ENCODE measurements around the gene TRIP12.
"Not testable (repeated sequence)": the region's sequence is repeated elsewhere in the genome, so short reads cannot be mapped to it uniquely, and the experiment has no call there.

TRIP12 gene

DNA sequence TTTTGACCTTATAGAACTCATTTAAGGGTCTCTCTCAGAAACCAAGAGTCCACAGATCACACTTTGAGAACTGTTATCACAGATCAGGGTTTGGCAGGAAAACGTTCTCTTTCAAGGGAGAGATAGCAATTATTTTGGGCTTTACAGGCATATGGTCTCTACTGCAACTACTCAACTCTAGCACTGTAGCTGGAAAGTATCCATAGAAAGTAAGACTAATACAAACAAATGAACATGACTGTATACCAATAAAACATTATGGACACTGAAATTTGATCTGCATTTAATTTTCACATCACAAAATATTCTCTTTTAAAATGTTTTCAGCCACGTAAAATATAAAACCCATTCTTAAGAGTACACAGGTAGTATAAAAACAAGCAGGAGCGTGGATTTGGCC, 100.5 kb downstream of the TRIP12 start:
- DNase-seq = no peak

DNA sequence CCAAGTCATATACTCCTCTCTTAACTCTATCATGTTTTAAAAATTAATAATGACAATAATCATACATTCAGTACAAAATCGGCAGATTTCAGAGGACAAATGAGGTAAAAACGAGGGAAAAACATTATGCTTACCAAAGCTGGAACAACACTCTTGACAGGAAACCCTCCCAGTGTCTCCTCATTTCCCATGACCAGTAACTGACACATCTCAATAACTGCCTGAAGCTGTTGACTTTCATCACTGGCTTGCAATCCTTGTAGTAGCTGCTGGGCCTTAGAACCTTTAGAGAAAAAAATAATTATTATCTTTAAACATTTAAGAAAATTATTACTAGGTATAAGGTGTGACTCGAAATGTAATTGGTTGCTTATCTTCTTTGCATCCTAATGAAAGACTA, 103.6 kb downstream of the TRIP12 start:
- DNase-seq = no peak

DNA sequence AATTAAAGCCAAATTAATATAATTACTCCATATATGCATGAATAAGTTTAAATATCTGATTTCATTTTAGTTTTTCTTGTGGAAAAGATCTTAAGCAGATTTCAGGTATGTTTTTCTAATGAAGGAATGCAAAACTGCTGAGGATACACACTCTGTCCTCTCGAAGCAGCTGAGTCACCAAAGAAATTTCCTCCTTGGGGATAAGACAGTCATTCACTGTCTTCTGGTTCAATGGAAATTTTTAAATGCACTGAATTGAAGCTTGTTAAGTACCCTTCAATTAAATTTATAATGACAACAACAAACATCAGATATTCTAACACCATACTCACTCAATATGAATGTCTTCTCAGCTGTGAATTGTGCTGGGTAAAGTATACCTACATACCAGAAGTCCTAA, 106.0 kb downstream of the TRIP12 start:
- no peak for DNase-seq

DNA sequence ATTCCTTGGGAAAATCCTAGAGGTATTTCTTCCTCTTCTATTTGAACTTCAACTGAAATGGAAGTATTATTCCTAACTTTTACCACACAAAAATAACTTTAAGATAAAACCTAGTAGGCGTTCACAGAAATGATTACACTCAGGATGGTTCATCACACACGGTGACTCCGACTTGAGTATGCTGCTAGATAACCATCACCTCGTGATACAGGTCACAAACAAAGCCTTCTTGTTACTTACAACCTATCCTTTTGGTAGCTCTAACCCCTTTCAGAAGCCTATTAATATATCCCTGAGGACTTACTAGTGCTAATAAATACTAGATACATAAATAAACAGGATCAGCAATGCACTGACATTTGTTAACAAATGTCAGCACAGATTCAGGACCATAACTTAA, 106.5 kb downstream of the TRIP12 start:
- no peak for DNase-seq

DNA sequence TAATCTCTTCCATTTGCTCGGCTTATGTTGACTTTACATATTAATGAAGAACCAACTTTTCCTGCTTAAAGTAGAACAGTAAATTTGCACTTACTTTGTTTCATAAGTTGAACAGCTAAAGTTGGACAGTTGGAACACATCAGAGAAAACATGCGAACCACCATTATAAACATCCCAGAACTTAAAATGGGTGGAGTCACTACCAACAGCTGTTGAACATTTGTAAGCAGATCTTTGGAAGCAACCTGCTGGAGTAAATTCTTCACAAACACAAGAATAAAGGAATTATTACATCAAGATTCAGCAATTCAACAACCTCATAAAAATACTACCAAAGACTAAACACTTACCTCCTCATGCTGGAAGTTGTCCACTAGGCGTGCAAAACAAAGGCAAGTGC, 111.0 kb downstream of the TRIP12 start:
- no peak for DNase-seq

DNA sequence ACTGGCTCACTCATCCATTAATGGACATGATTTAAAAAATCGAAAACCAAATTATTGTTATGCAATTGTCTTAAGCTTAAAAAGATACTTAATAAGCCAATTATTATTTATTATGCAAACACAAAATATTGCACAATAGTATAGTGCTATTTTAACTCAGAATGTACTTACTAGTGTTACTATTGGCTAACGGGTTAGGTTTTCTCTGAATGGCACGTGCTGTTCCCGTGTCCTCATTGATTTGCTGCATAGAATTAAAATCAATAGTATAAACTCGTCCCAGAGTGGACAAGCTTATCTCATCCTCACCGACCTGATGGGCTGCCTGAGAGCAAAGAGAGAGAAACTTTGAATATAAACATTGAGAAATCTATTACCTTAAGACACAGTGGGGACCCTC, 116.2 kb downstream of the TRIP12 start:
- DNase-seq = no peak

DNA sequence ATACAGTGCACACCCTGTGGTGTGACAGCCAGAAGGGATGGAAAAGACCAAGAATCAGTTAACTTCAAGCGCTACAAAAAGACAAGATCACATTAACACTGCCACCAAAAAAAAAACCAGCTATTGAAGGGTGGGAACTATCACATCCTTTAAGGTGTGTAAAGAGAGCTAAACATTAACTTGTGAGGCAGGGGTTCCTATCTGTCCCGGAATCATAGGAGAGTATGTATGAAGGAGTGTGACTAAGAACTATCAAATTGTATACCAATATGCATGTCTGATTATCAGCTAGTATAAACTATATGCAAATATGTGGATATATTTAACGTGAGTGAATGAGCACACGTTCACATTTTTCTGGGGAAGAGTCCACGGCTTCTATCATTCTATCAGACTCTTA, 119.0 kb downstream of the TRIP12 start:
- DNase-seq = no peak

DNA sequence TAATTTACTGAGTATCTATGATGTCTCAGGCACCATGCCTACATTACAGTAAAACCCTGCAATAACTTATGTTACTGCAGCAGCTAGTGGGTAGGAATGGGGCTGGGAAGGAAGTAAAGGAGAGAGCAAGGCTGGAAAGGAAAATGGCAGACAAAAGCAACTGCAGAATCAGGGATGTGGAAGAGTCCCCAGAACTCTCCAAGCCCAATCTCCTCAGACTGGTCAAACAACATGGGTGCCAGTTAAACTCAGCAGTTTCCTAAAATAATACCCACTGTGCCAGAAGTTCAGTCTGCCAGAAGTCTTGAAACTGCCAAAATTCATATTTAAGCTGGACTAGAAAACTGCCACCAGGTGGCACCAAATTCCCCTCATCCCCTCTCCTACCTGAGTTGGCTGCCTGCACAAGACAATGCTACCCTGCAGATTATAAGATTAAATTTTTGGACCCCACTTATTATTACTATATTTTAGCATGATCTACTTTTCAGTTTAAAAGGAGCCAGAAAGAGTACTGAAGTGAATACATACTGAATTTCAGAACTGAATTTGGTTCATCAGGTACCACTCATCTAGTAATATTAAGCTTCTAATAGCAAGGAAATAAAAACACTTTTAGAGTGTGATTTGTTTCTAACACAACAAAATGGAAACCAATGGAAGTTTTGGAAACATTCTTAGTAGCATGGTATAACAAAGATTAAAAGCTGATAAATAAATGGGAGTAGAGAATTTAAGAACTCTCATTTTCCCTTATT, 120.6 kb downstream of the TRIP12 start:
- peak; percentile 44 for DNase-seq

DNA sequence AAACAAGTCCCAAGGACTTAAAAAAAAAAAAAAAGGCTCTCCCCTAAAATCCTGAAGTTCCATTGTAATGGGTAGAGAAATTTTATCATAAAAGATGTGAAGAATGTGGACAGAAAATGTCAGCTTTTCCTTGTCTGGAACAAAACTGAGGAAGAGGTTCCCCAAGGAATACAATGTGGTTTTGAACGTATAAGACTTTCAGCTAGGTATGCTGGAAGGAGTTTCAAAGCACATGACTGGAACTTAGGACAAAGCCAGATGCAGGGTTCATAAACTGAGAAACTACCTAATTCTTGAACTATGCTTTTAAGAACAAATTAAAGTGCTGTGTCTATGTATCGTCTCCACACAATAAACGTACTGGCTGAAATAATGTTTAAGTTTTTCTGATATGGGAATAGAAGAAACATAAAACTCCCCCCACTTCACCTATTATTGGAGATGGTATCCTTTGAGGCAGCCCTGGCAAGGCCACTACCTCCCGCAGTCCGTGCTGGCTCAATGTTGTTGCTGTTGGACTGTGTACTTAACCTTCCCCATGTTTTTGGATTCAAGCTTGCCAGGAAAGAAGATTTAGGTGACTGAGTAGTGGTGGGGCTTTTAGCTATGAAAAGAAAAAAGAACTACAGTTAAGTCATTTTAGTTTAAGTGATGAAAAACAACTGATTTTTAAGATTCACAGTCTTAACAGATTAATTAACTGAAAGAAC, 123.2 kb downstream of the TRIP12 start:
- DNase-seq = no peak

DNA sequence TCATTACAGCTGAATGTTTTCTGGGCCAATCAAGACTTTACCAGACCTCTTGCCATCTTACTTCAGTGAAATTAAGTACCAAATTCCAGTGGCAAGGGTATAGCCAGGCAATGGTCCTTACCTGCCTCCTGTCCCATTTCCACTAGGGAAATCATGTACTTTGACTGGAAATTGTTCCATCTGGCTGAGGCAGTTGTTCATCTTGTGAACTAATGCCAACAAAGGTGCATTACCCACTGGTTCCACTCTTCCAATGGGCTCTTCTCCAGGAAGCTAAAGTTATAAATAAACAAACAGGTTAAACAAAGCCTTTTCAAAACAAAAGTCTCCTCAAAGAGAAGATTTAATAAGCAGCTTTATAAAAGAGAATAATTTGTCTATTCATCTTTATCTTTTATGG, 126.8 kb downstream of the TRIP12 start:
- DNase-seq = no peak

DNA sequence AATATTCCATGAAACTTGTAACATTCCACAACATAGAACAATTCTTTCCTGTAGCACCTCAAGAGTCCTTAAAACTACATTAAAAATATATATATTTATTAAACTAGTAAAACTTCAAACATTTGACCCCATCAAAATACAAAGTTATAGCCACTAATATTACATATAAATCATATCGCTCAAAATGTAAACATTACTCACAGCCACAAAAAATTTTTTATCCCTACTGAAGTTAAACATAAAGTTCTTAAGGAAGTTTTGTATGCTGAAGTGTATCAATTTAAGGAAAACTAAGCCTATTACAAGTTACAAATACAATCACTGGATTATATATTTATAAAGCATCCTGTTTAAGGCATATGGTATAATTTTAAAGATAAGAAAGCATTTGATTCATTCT, 127.2 kb downstream of the TRIP12 start:
- no peak for DNase-seq

DNA sequence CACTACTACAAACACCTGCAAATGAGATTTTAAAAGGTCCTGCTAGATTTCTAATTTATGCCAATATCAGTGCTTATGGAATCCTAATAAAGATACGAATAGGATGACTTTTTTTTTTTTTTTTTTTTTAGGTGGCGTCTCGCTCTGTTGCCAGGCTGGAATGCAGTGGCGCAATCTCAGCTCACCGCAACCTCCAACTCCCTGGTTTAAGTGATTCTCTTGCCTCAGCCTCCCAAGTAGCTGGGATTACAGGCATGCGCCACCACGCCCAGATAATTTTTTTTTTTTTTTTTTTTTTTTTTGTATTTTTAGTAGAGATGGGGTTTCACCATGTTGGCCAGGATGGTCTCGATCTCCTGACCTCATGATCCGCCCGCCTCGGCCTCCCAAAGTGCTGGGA, 135.5 kb downstream of the TRIP12 start:
- not testable (repeated sequence) for DNase-seq

DNA sequence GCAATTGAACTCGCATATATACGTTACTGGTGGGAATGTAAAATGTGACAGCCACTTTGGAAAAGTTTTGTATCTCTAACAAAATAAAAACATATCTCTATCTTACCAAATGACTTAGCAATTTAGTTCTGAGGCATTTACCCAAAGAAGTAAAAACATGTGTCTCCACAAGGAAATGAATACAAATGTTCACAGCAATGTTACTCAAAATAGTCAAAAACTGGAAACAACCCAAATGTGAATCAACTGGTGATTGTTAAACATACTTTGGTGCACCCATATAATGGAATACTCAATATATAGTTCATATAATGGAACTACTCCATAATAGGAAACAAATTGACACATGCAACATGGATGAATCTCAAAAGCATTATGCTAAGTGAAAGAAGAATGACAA, 137.0 kb downstream of the TRIP12 start:
- no peak for DNase-seq

DNA sequence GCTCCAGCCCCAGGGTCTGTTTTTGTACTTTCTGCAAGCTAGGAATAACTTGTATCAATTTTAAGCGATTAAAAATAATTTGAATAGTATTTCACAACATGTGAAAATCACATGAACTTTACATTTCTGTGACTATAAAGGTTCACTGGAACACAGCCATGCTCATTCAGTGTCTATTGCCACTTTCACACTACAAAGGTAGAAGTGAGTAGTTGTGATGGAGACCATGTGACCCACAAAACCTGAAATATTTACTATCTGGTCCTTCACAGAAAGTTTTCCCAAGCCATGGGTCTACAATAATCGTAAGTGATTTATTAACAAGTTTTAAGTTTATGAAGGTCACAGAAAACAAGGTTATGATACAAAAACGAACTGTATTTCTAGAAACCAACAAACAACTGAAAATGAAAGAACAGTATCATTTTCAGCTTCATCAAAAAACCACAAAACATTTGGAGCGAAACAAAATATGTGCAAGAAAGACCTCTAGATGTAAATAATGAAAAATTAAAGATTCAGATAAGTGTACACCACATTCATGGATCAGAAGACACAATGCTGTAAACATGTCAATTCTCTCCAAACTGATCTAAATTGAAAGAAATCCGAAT, 138.6 kb downstream of the TRIP12 start:
- no peak for DNase-seq

DNA sequence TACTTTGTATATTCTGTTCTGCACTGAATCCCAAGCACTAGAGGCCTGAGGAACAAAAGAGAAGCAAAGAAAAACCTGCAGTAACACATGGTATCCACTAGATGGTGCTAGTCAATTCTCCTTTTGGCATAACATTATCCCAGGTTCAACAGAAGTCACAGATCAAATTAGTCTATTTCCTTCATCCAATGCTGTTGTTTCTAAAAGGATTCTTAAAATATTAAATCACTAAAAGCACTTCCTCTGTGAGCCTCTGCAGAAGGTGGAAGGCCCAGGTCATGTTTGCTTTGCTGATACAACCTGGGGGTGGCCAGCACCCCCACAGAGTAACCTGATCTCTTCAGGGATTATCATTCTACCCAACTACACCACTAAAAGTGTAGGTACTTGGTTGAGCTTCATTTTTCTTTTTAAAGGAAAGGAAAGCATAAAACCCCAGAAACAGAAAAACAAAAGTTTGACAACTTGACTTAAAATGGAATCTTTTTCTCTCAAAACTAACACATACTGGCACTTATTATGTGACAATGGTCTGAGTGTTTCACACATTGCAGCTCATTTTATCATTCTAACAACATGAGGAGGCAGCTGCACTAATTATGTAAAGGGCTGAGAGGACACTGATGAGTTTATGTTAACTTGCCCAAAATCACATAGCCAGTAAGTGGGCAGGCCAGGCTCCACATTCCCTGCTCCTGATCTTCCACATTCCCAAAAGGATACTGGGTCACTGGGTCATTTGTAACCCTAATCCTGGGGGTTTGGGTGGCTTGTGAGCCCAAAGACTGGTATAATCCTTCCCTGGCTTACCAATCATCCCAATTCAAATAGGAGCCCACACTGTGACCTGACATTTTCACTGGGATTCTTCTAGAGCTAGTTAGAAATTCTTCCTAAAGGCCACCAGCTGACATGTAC, 140.7 kb downstream of the TRIP12 start:
- peak; percentile 51 for DNase-seq

DNA sequence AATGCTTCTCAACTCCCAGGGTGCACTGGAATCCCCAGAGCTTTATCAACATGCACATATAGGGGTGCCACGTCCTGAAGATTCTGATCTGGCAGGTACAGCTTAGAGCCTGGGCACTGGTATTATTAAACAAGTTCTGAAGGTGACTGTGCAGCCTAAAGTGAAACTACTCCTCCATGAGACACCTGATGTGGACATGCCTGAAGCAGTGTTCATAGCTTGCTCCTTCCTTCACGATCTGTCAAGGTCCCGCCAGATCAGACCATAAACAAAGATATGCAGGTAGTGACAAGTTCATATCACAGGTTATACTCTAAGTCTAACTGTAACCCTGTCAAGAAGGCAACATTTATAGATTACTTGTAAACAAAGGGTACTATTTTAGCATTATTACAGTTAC, 142.2 kb downstream of the TRIP12 start:
- no peak for DNase-seq

DNA sequence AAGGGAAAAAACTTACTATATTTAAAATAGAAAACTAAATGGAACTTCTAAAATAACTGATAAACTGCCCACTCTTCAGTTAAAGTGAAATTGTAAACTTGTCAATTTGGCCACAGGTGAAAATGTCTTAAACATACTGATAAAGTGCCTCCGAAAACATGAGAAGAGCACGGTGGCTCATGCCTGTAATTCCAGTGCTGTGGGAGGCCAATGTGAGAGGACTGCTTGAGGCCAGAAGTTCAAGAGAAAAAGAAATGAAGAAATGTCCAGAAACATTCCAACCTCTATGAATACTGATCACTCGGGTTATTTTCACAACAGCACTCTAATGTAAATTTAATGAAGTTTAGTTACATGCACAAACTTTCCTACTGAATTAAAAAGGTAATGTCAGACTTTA, 144.1 kb downstream of the TRIP12 start:
- DNase-seq = no peak

DNA sequence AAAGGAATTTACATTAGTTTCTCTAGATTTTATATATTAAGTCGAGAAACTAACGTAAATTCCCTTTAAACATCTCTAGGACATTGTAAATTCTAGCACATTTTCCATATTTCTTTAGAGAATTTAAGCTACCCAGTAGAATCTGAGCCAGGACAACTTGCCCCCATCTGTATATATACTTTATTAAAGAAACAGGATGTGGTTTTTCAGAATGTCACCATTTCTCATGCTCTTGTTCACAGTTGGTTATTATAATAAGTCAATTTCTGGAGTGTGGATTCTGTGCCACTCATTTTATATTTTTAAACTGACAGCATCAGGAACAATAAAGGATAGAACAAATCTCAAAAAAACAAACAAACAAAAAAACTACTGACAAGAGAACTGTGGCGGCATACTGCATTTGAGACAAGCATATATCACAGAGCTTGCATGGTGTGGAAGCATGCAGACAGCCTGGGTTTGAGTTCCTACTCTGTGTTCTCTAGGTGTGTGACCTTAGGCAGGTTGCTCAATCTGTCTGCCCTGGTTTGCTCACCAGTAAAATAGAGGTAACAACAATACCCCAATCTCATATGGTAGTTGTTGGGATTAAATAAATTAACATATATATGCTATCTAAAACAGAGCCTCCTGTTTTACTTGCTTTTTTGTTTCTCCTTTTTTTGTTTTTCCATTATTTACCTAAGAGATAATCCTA, 146.0 kb downstream of the TRIP12 start:
- no peak for DNase-seq

DNA sequence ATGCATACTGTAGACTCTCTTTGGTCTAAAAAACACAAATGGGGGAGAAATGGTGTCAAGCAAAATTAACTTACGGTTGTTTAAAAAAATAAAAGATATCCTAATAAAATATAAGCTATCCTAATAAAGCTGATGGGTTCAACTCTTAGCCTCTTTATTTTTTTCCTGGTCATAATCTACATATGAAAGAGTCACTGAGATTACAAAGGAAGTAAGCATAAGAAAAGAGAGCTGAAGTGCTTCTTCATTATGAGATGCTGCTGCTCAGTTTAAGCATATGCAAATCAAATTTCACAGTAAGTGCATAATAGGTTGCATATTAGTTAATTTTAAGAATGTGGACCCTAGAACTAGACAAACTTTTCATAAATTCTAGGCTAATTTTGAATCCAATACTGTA, 147.6 kb downstream of the TRIP12 start:
- DNase-seq = no peak

DNA sequence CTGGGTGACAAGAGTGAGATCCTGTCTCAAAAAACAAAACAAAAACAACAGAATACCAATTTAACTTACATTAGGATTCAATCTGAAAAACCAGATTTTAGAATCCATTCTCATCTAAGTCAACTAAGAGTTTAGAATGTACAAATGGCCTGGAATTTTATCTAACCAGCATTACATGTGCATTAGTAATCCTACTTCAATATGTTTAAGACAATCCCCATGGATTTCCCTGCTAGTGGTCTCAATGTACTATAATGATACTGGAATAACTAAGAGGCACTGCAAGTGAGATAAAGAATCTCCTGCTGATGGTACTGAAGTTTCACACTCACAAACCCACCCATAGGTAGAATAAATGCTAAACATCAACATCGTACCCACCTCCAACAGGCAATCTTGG, 153.6 kb downstream of the TRIP12 start:
- no peak for DNase-seq

DNA sequence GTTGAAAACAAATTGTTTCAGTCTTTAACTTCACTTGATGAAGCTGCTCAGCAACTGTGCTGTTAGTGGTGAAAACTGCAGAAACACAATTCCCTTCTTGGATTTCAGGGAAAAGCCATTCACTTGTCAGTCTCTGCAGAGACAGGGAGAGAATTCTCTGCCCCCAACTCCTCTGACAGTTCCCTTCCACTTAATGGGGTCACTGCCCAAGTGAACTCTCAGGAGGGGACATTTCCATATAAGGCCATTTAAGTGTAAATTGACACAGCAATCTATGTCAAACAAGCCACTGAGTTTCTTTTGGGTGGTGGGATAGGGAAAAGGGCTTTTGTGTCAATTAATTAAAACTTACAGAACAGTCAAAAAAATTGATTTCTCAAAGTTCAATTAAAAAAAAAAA, 156.1 kb downstream of the TRIP12 start:
- no peak for DNase-seq

DNA sequence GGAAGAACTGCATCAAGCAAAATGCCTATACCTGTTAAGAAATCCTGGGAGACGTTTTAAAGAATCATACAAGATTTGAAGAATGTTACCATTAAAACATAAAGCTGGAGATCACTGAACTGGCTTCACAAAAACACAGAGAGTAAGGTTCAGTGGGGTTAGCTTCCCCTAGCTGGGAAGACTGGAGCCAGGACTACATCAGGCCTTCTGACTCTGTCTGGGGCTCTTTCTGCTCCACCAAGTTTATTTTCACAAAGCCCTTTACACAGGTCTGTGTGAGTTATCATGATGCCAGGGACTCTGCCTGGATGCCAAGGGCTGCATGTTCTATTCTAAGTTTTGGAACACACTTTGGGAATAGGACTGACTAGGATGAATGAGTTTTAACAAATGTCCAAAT, 160.1 kb downstream of the TRIP12 start:
- DNase-seq = no peak

DNA sequence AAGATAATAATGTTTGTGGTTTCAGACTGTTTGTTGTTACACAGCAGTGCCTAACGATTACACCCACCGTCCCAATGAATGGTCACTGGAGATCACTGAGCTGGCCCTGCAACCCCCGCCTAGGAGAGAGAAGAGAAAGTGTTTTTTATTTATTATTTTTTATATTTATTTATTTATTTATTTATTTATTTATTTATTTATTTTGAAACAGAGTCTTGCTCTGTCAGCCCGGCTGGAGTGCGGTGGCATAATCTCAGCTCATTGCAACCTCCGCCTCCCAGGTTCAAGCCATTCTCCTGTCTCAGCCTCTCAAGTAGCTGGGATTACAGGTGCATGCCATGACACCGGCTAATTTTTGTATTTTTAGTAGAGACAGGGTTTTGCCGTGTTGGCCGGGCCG, 164.3 kb downstream of the TRIP12 start:
- DNase-seq = not testable (repeated sequence)
